Lung (tissue), 12 donors: ENCODE data around the gene MCIDAS. TPM values are rescaled to one million over a fixed set of nuclear protein-coding genes. Genes with fewer than 3 reads are reported as not detected.
A peak's percentile ranks its signal among the peaks of the same experiment; 100 is the strongest.

Experiments used
- ATAC-seq: fragments of 200-7000 bp; cut with Tn5 transposase; one replicate; pipeline ENCODE4 v1.9.1; 2020; ENCODE audit warnings: moderate number of reproducible peaks; ENCODE audit not compliant: insufficient read depth, low FRiP score
- DNase-seq, 3 donors: peaks; one replicate each; pipeline ENCODE4 v3.0.0-alpha.2; 2013 to 2017
- H3K27ac ChIP-seq, 2 donors: one replicate each; pipeline ENCODE4 v1.5.1; 2013; ENCODE audit warnings: mild to moderate bottlenecking in 2 of 2, moderate library complexity in 2 of 2, control low read depth in 1 of 2, inconsistent platforms in 1 of 2, low read depth in 1 of 2, low read length in 1 of 2
- H3K27me3 ChIP-seq, 3 donors: one replicate each; pipeline ENCODE4 v1.5.1; 2013; ENCODE audit warnings: low read length in 2 of 3; ENCODE audit not compliant: control insufficient read depth in 3 of 3, insufficient read depth in 3 of 3
- H3K36me3 ChIP-seq, 4 donors: one replicate each; pipeline ENCODE4 v1.5.1; 2013; ENCODE audit warnings: low read length in 4 of 4, mild to moderate bottlenecking in 1 of 4, moderate library complexity in 1 of 4; ENCODE audit not compliant: control insufficient read depth in 4 of 4, insufficient read depth in 4 of 4
- H3K4me1 ChIP-seq, 5 donors: one replicate each; pipeline ENCODE4 v1.5.1; 2013; ENCODE audit warnings: low read length in 5 of 5, mild to moderate bottlenecking in 2 of 5, moderate library complexity in 1 of 5; ENCODE audit not compliant: control insufficient read depth in 5 of 5, insufficient read depth in 5 of 5
- H3K4me3 ChIP-seq: one replicate; pipeline ENCODE4 v1.5.1; 2013; ENCODE audit warnings: mild to moderate bottlenecking, control low read depth, moderate library complexity
- H3K9ac ChIP-seq, 2 donors: one replicate each; pipeline ENCODE4 v1.5.1; 2013; ENCODE audit warnings: low read length in 2 of 2, control low read depth in 1 of 2; ENCODE audit not compliant: insufficient read depth in 1 of 2
- H3K9me3 ChIP-seq, 4 donors: one replicate each; pipeline ENCODE4 v1.5.1; 2013; ENCODE audit warnings: low read length in 3 of 4, mild to moderate bottlenecking in 1 of 4, moderate library complexity in 1 of 4; ENCODE audit not compliant: control insufficient read depth in 4 of 4, insufficient read depth in 3 of 4
- CTCF ChIP-seq: IDR thresholded peaks from 2 replicates; pipeline ENCODE4 v1.5.1; 2012; ENCODE audit warnings: mild to moderate bottlenecking; ENCODE audit errors: control extremely low read depth, extremely low read depth
- WGBS, 2 donors: extraction: QIAGEN DNeasy Blood & Tissue Kit; methylation state at CpG; one replicate each; pipeline ENCODE4 v1.1.7; 2013; 5-methylcytosine and 5-hydroxymethylcytosine counted together
- polyA plus RNA-seq, 2 donors: library from polyadenylated mRNA; stranded (reverse); fragments of 200-250 nt; gene quantifications; one replicate each; pipeline ENCODE4 v1.2.1, GENCODE V29; 2013
- total RNA-seq, 2 donors: library from RNA; depleted of rRNA in 1 of 2; stranded (reverse); fragments of >200 nt in 1 of 2; gene quantifications; one replicate each; pipeline ENCODE4 v1.2.1, GENCODE V29; 2014 to 2021
- donor health status: control.
- donor health status: control.
- donor health status: Bipolar disorder and iron deficiency.
- donor health status: healthy.
- donor health status: DM: yes; HTN: yes; CAD: no.

Gene MCIDAS
- total and polyA plus RNA-seq, 4 donors: 0.23 to 1.7 (median 0.62) TPM

GRCh38 chr5:55191165-55191564 lies 36.0 kb downstream of the MCIDAS start:
- no peak overlapping the region for H3K9ac ChIP-seq
- no peaks in the 10 kb centered on the region for H3K36me3 ChIP-seq
- DNase-seq (no peak), ATAC-seq (no peak)
- H3K4me1 ChIP-seq: no peaks in the 10 kb centered on the region
- TF ChIP-seq CTCF: no peak
- no peaks in the 10 kb centered on the region for H3K9me3 ChIP-seq
- H3K4me3 ChIP-seq: no peak overlapping the region
- 62% methylated on average over 2 of the region's 2 CpGs for WGBS, 2 donors
- no peak overlapping the region for H3K27ac ChIP-seq
- H3K27me3 ChIP-seq: peaks cover 4 to 64% (median 42%) of the 10 kb centered on the region in 3 donors

GRCh38 chr5:55188656-55189540 lies 38.2 kb downstream of the MCIDAS start:
- WGBS, 2 donors: 51 to 59% methylated on average over 6 of the region's 6 CpGs
- Histone ChIP-seq H3K27ac (no peak overlapping the region), H3K36me3 (no peaks in the 10 kb centered on the region), H3K4me3 (no peak overlapping the region), H3K4me1 (no peaks in the 10 kb centered on the region), H3K9ac (no peak overlapping the region), H3K9me3 (no peaks in the 10 kb centered on the region), H3K27me3 (peaks cover 4 to 56% (median 42%) of the 10 kb centered on the region in 3 donors)
- DNase-seq (no peak), ATAC-seq (no peak)
- TF ChIP-seq CTCF: no peak

GRCh38 chr5:55187370-55187769 lies 39.7 kb downstream of the MCIDAS start:
- no peak for TF ChIP-seq CTCF
- WGBS, 2 donors: 49 to 51% methylated on average over 4 of the region's 4 CpGs
- Histone ChIP-seq H3K9me3 (peaks cover 0 to 3% (median under 1%) of the 10 kb centered on the region in 4 donors), H3K9ac (no peak overlapping the region), H3K4me1 (no peaks in the 10 kb centered on the region), H3K27me3 (peaks cover 0 to 58% (median 42%) of the 10 kb centered on the region in 3 donors), H3K36me3 (no peaks in the 10 kb centered on the region), H3K4me3 (no peak overlapping the region), H3K27ac (no peak overlapping the region)
- ATAC-seq (no peak), DNase-seq (peak in 1 of 3 donors; percentile 20)
